ENCODE results near the gene DNAL4.

GRCh38 chr22:38783095-38783615, 10.8 kb downstream of the DNAL4 start:
- TF ChIP-seq, protein P1, sequence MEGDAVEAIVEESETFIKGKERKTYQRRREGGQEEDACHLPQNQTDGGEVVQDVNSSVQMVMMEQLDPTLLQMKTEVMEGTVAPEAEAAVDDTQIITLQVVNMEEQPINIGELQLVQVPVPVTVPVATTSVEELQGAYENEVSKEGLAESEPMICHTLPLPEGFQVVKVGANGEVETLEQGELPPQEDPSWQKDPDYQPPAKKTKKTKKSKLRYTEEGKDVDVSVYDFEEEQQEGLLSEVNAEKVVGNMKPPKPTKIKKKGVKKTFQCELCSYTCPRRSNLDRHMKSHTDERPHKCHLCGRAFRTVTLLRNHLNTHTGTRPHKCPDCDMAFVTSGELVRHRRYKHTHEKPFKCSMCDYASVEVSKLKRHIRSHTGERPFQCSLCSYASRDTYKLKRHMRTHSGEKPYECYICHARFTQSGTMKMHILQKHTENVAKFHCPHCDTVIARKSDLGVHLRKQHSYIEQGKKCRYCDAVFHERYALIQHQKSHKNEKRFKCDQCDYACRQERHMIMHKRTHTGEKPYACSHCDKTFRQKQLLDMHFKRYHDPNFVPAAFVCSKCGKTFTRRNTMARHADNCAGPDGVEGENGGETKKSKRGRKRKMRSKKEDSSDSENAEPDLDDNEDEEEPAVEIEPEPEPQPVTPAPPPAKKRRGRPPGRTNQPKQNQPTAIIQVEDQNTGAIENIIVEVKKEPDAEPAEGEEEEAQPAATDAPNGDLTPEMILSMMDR (IDR thresholded peaks at IDR 0.05; ENCODE audit: low read depth, low read length) = no peak
- TF ChIP-seq MYC (IDR thresholded peaks at IDR 0.05; ENCODE audit: low read depth, low read length) (no peak), POLR2A (IDR thresholded peaks at IDR 0.05; ENCODE audit: extremely low read depth, insufficient read length) (no peak), MAX (IDR thresholded peaks at IDR 0.05; ENCODE audit: low read depth, low read length) (no peak)

Data from NB4 (cell line).